ENCODE results near the gene CDC7. TPM values are rescaled to one million over a fixed set of nuclear protein-coding genes. Genes with fewer than 3 reads are reported as not detected.

Gene CDC7
- total RNA-seq, 1 experiment from 2014 or later: 24.5 TPM

DNA sequence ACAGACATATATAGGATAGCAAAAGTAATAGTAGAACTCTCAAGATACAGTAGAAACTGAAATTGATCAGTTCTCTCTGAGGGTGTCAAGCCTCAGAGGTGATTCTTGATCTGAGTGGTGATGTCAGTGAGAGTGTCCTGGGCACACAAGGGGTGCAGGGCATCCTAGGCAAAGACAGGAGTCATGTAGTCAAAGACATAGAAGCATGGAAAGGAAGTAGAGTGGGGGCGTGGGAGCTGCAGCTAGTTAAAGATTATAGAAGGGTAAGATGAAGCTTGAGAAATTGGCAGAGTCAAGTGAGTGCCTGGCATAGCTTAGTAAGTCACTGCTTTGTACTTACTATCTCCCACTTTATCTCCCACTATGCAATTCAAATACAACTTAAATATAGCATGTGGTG is 22.8 kb downstream of the CDC7 start:
- no TSS peak for BruUV-seq (replicated peaks)

DNA sequence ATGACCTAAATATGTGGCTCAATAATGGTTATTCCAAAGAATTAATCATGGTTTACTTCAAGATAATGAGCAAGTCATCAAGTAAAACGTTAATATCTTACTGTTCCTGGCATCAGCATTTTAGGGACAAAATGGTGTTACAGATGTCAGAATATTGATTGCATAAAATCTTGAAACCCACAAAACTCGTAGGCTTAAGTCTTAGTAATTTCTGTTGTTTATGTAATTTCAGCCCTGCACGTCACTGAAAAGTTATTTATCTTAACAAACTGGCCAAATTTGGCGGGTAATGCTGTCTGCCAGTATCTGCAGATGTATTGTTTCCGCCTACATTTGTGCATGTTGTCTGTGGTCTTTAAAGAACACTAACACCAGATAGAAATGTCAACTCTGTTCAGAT is 25.8 kb downstream of the CDC7 start:
- ChIA-PET POLR2A (no interaction called here), CTCF (no interaction called here), RAD21 (ENCODE audit: low non-redundant PET in 1 of 2, low total read pairs in 2 of 2, uncharacterized antibody in 2 of 2, unreplicated experiment in 2 of 2) (no interaction called here)
- ATAC-seq (no peak), DNase-seq (ENCODE audit: low read depth, low spot score) (no peak)
- no TSS peak for BruUV-seq (replicated peaks)
- Histone ChIP-seq H3K79me2 (ENCODE audit: insufficient read depth, low read length) (no peaks in the 10 kb centered on the region), H3K4me3 (replicated peaks in 1 of 2; ENCODE audit: low read depth in 1 of 2, low read length in 2 of 2) (no peak overlapping the region), H2AFZ (ENCODE audit: low read depth, low read length, poor library complexity, severe bottlenecking) (no peak overlapping the region), H3K27ac (ENCODE audit: low read depth, low read length) (no peak overlapping the region), H3K4me1 (ENCODE audit: control insufficient read depth in 1 of 2, insufficient read depth in 2 of 2, low read length in 2 of 2) (no peaks in the 10 kb centered on the region), H3K9me3 (ENCODE audit: control insufficient read depth in 1 of 2, insufficient read depth in 1 of 2, low read depth in 1 of 2, low read length in 2 of 2) (no peaks in the 10 kb centered on the region), H4K20me1 (ENCODE audit: insufficient read depth) (no peaks in the 10 kb centered on the region), H3K36me3 (ENCODE audit: control insufficient read depth in 1 of 2, insufficient read depth in 2 of 2, low read length in 2 of 2) (no peaks in the 10 kb centered on the region), H3K9me2 (ENCODE audit: insufficient read depth) (no peaks in the 10 kb centered on the region), H3K4me2 (ENCODE audit: low read length) (no peak overlapping the region), H3K9ac (ENCODE audit: low read length) (no peak overlapping the region), H3K27me3 (ENCODE audit: insufficient read depth, low read length) (no peaks in the 10 kb centered on the region)
- intact Hi-C loops (cut with micrococcal nuclease): no loop called here
- TF ChIP-seq CBX3 (IDR thresholded peaks at IDR 0.05; ENCODE audit: low read depth) (no peak), SP1 (IDR thresholded peaks at IDR 0.05; ENCODE audit: low read depth) (no peak), JUND (IDR thresholded peaks at IDR 0.05) (no peak), EZH2phosphoT487 (IDR thresholded peaks at IDR 0.05; ENCODE audit: borderline replicate concordance) (no peak), ZBTB33 (IDR thresholded peaks at IDR 0.05; ENCODE audit: extremely low read depth, insufficient replicate concordance, low read length) (no peak), SRF (IDR thresholded peaks at IDR 0.05; ENCODE audit: low read depth) (no peak), YY1 (IDR thresholded peaks at IDR 0.05; ENCODE audit: extremely low read depth, insufficient replicate concordance, low read depth, low read length) (no peak), POLR2AphosphoS5 (IDR thresholded peaks at IDR 0.05; ENCODE audit: low read depth, low read length) (no peak), ATF3 (IDR thresholded peaks at IDR 0.05) (no peak), CTCF (IDR thresholded peaks at IDR 0.05 in 2 of 3, conservative IDR thresholded peaks at IDR 0.05 in 1 of 3; ENCODE audit: borderline replicate concordance in 1 of 3, insufficient read depth in 1 of 3, low read depth in 2 of 3, low read length in 2 of 3) (no peak), FOSL1 (IDR thresholded peaks at IDR 0.05; ENCODE audit: low read depth) (no peak), ZNF274 (IDR thresholded peaks at IDR 0.05; ENCODE audit: low read depth, low read length) (no peak), ZFX (IDR thresholded peaks at IDR 0.05) (no peak)

More for the DNA sequence above, 22.8 kb downstream of the CDC7 start:
- no peaks in the 10 kb centered on the region for H3K4me1 ChIP-seq (ENCODE audit: control insufficient read depth in 1 of 2, insufficient read depth in 2 of 2, low read length in 2 of 2)
- H3K4me3 ChIP-seq (replicated peaks in 1 of 2; ENCODE audit: low read depth in 1 of 2, low read length in 2 of 2): no peak overlapping the region
- H3K4me2 ChIP-seq (ENCODE audit: low read length): no peak overlapping the region
- no peaks in the 10 kb centered on the region for H4K20me1 ChIP-seq (ENCODE audit: insufficient read depth)
- no peaks in the 10 kb centered on the region for H3K79me2 ChIP-seq (ENCODE audit: insufficient read depth, low read length)
- no peaks in the 10 kb centered on the region for H3K36me3 ChIP-seq (ENCODE audit: control insufficient read depth in 1 of 2, insufficient read depth in 2 of 2, low read length in 2 of 2)
- ChIA-PET RAD21 (ENCODE audit: low non-redundant PET in 1 of 2, low total read pairs in 2 of 2, uncharacterized antibody in 2 of 2, unreplicated experiment in 2 of 2) (no interaction called here), POLR2A (interaction anchor here (1.0 kb wide), 1 partner anchor 23 kb away, joined by 3 read pairs; the partner anchor contains the start of gene CDC7), CTCF (interaction anchor here (1.0 to 1.5 kb wide), 2 partner anchors 12 to 404 kb away, joined by 3 read pairs; no protein-coding TSS in a partner anchor)
- no peaks in the 10 kb centered on the region for H3K27me3 ChIP-seq (ENCODE audit: insufficient read depth, low read length)
- no peak for TF ChIP-seq SP1 (IDR thresholded peaks at IDR 0.05; ENCODE audit: low read depth)
- ATAC-seq (no peak), DNase-seq (ENCODE audit: low read depth, low spot score) (no peak)
- intact Hi-C loops (cut with micrococcal nuclease): no loop called here
- H3K9me3 ChIP-seq (ENCODE audit: control insufficient read depth in 1 of 2, insufficient read depth in 1 of 2, low read depth in 1 of 2, low read length in 2 of 2): no peaks in the 10 kb centered on the region
- H2AFZ ChIP-seq (ENCODE audit: low read depth, low read length, poor library complexity, severe bottlenecking): no peak overlapping the region
- no peak overlapping the region for H3K9ac ChIP-seq (ENCODE audit: low read length)
- H3K9me2 ChIP-seq (ENCODE audit: insufficient read depth): no peaks in the 10 kb centered on the region
- H3K27ac ChIP-seq (ENCODE audit: low read depth, low read length): no peak overlapping the region

Measured in HCT116 (cell line).